GM12873 (cell line): ENCODE measurements around the gene NRN1.

Source experiments
- CTCF ChIP-seq: IDR thresholded peaks from 2 replicates; pipeline ENCODE4 v1.5.1; 2012; ENCODE audit warnings: low read depth, mild to moderate bottlenecking, moderate library complexity, low read length, control low read depth; ENCODE audit not compliant: insufficient read depth; ENCODE audit errors: missing control alignments

NRN1 gene

GRCh38 chr6:6025736-6026135 lies 19.0 kb upstream of the NRN1 start:
- no peak for TF ChIP-seq CTCF

- no peak for TF ChIP-seq CTCF
Measured at GRCh38 chr6:6024220-6024619, 17.5 kb upstream of the NRN1 start.

GRCh38 chr6:6008648-6009421 lies 2.1 kb upstream of the NRN1 start:
- no peak for TF ChIP-seq CTCF

GRCh38 chr6:6008089-6008647 lies 1.4 kb upstream of the NRN1 start:
- no peak for TF ChIP-seq CTCF

GRCh38 chr6:6007366-6008088 lies 802 bp upstream of the NRN1 start:
- peak; percentile 44 for TF ChIP-seq CTCF

GRCh38 chr6:6006006-6006427 lies 708 bp downstream of the NRN1 start:
- no peak for TF ChIP-seq CTCF

- no peak for TF ChIP-seq CTCF
Measured at GRCh38 chr6:6005051-6006005, 1.4 kb downstream of the NRN1 start.
